AG10803 (cell line): Measurements from ENCODE around the gene PCNX3.
"Not testable (repeated sequence)": the region's sequence is repeated elsewhere in the genome, so short reads cannot be mapped to it uniquely, and the experiment has no call there.

Experiments
- DNase-seq: peaks from one replicate; pipeline ENCODE4 v3.0.0; 2010; ENCODE audit warnings: low read depth
- H3K4me3 ChIP-seq: 2 replicates; pipeline ENCODE4 v1.5.1; 2011; ENCODE audit warnings: mild to moderate bottlenecking, low read length, control low read depth
- CTCF ChIP-seq: conservative IDR thresholded peaks from 2 replicates; pipeline ENCODE4 v1.5.1; 2011; ENCODE audit warnings: mild to moderate bottlenecking, low read length, control low read depth, inconsistent platforms

PCNX3 gene

GRCh38 chr11:65658174-65659021, 42.8 kb downstream of the PCNX3 start:
- DNase-seq, result no peak
- TF ChIP-seq CTCF, result no peak
- no peak overlapping the region for H3K4me3 ChIP-seq

DNA sequence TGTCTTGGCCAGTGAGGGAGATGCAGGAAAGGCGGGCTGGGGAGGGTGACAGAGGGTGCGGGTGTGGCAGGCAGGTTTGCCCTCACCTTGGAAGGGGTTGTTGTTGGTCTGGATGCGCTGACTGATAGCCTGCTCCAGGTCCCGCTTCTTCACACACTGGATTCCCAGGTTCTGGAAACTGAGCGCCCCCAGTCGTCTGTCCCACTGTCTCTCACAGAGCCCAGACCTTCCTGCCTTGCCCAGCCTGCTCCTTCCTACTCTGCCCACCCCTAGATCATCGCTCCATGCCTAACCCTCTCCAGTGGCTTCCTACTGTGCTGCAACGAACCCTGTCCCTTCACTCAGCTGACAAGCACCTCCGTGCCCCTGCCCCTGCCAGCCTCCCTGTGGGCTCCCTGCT, 44.5 kb downstream of the PCNX3 start:
- no peak for TF ChIP-seq CTCF
- DNase-seq, result no peak
- H3K4me3 ChIP-seq, result no peak overlapping the region

DNA sequence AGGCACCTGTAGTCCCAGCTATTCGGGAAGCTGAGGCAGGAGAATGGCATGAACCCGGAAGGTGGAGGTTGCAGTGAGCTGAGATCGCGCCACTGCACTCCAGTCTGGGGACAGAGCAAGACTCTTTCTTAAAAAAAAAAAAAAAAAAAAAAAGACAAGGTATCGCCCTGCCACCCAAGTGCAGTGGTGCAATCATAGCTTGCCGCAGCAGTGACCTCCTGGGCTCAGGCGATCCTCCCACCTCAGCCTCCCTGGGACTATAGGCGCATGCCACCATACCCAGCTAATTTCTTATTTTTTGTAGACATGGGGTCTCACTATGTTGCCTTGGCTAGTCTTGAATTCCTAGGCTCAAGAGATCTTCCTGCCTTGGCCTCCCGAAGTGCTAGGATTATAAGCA, 45.3 kb downstream of the PCNX3 start:
- peak overlapping the region; percentile 98; the same call in 1 of the 2 replicates for H3K4me3 ChIP-seq
- not testable (repeated sequence) for DNase-seq

GRCh38 chr11:65661599-65662246, 46.1 kb downstream of the PCNX3 start:
- peak overlapping the region; percentile 98 for H3K4me3 ChIP-seq
- DNase-seq, result no peak
- TF ChIP-seq CTCF, result no peak

DNA sequence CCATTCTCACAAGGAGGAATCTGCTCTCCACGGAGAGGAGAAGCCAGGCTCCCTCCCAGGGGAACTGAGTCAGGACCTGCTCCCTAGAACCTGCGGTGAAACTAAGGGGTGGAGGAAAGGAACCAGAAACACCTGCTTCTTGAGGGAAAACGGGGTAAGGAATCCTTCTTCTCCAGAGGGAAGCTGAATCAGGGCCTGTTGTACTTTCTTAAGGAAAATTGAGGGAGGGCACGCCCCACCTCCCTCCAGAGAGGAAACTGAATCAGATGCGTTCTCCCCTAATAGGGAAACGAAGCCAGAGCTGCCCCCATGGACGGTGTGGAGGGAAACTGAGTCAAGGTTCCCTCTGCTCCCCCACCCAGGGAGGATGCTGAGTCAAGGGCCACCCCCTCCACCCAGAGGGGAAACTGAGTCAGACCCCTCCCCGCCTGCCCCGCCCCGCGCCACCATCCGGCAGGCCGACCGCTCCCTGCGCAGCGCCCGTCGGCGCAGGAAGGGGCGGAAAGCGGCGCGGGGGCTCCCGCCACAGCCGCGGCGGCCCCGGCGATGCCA, 46.7 kb downstream of the PCNX3 start:
- no peak for DNase-seq
- peak overlapping the region; percentile 98 for H3K4me3 ChIP-seq
- no peak for TF ChIP-seq CTCF

DNA sequence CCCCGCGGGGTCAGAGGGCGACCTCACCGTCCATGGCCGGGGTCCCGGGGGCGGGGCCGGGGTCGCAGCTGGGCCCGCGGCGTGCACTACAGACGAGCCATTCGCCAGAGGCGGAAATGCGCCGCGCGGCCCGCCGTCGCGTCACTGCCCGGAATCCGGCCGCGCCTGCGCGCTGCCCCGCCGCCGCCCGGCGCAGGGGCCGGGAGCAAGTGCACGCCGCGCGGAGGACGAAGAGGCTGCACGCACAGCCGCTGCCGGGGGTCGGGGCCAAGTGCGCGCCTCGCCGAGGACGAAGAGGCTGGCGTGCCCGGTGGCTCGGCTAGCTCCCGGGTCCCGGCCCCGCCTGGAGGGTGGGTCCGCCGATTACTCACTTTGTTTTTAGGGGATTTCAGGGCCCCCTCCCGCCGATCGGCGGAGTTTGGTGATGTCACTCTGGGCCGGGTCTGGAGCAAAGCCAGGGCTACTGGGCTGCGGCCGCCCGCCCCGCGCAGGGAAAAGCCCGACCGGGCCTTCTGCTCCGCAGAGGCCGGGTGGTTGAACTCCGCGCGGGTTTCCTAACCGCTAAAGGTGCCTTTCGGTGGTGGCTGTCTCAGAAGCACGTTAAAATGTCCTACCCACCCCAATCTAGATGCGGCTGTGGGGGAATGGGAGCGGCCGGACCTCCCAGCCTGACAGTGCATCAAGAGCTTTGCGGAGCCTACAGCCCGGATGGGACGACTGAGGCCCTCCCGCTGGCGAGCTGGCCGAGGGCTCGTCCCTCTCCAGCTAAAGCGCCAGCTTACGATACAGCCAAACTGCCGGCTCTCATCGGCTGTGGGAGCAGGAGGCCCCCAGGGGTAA, 47.4 kb downstream of the PCNX3 start, which contains the start of gene RELA:
RELA (minus strand) TSS at position 118 of the 840 bp plus-strand sequence; CDS start at position 34, 84 bp downstream.
- TF ChIP-seq CTCF, result no peak
- H3K4me3 ChIP-seq, result peak within 1 kb of the TSS; percentile 98
- DNase-seq, result peak; percentile 96

DNA sequence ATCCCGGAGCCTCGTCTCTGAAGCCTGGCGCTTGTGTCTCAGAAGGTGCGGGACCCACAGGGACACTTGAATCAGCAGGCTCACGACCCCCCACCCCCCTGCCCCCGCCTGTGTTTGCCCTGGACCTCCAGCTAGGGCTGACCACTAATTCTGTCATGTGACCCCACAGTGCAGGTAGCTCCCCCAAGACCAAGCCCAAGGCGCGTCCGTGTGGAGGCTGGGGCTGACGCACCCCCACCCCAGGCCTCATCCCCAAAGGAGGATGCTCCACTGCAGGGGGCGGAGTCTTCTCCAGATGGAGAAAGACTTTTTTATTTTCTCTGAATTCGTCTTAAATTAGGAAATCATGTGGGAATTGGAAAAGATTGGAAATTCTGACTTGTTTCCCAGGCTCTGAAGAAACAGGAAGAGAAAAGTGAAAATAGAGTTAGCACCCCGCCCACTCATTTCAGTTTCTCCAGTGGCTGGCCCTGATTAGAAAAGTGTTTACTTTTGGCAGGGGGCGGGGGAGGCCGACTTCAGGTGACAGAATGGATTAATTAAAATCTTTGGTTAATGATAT, 48.1 kb downstream of the PCNX3 start:
- TF ChIP-seq CTCF, result no peak
- H3K4me3 ChIP-seq, result peak overlapping the region; percentile 75
- DNase-seq, result peak; percentile 86
